ENCODE data around the gene ZNRF2. TPM values are rescaled to one million over a fixed set of nuclear protein-coding genes. Genes with fewer than 3 reads are reported as not detected.
A peak's percentile ranks its signal among the peaks of the same experiment; 100 is the strongest.

The ZNRF2 gene
- total and polyA plus RNA-seq, 12 donors: 3.1 to 36.5 (median 16.2) TPM

- peak overlapping the region in 1 of 4 donors; percentile 24 for H3K4me3 ChIP-seq
- 60 to 69% (median 63%) methylated on average over 8 of the region's 8 CpGs for WGBS, 4 donors
- peaks cover 0 to 26% of the 10 kb centered on the region in 2 donors for H3K4me1 ChIP-seq (replicated peaks in 1 of 2)
- H3K27me3 ChIP-seq: no peaks in the 10 kb centered on the region
- TF ChIP-seq POLR2A (IDR thresholded peaks at IDR 0.05): no peak
- TF ChIP-seq, protein P1, sequence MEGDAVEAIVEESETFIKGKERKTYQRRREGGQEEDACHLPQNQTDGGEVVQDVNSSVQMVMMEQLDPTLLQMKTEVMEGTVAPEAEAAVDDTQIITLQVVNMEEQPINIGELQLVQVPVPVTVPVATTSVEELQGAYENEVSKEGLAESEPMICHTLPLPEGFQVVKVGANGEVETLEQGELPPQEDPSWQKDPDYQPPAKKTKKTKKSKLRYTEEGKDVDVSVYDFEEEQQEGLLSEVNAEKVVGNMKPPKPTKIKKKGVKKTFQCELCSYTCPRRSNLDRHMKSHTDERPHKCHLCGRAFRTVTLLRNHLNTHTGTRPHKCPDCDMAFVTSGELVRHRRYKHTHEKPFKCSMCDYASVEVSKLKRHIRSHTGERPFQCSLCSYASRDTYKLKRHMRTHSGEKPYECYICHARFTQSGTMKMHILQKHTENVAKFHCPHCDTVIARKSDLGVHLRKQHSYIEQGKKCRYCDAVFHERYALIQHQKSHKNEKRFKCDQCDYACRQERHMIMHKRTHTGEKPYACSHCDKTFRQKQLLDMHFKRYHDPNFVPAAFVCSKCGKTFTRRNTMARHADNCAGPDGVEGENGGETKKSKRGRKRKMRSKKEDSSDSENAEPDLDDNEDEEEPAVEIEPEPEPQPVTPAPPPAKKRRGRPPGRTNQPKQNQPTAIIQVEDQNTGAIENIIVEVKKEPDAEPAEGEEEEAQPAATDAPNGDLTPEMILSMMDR (IDR thresholded peaks at IDR 0.05): no peak
- intact Hi-C loops (cut with DNase I): no loop called here
- no peaks in the 10 kb centered on the region for H3K36me3 ChIP-seq (replicated peaks in 1 of 2)
- no peak for DNase-seq
- H3K27ac ChIP-seq: peak overlapping the region in 1 of 5 donors; percentile 28
- H3K9me3 ChIP-seq (replicated peaks in 1 of 3): no peaks in the 10 kb centered on the region
Measured at GRCh38 chr7:30321089-30321881, 36.9 kb downstream of the ZNRF2 start.

- 54 to 75% (median 66%) methylated on average over 2 of the region's 2 CpGs for WGBS, 4 donors
- Histone ChIP-seq H3K27ac (peak overlapping the region in 1 of 5 donors; percentile 28), H3K4me3 (peak overlapping the region in 1 of 4 donors; percentile 24), H3K9me3 (replicated peaks in 1 of 3) (no peaks in the 10 kb centered on the region), H3K4me1 (replicated peaks in 1 of 2) (peaks cover 0 to 26% of the 10 kb centered on the region in 2 donors), H3K36me3 (replicated peaks in 1 of 2) (no peaks in the 10 kb centered on the region), H3K27me3 (no peaks in the 10 kb centered on the region)
- intact Hi-C loops (cut with DNase I): no loop called here
- DNase-seq: no peak
- no peak for TF ChIP-seq POLR2A (IDR thresholded peaks at IDR 0.05)
- TF ChIP-seq, protein P1 (IDR thresholded peaks at IDR 0.05): no peak
Measured at GRCh38 chr7:30321882-30322192, 37.4 kb downstream of the ZNRF2 start.

GRCh38 chr7:30322271-30323005, 38.0 kb downstream of the ZNRF2 start:
- intact Hi-C loops (cut with DNase I): no loop called here
- H3K4me3 ChIP-seq: peak overlapping the region in 1 of 4 donors; percentile 24
- no peaks in the 10 kb centered on the region for H3K36me3 ChIP-seq (replicated peaks in 1 of 2)
- H3K9me3 ChIP-seq (replicated peaks in 1 of 3): no peaks in the 10 kb centered on the region
- H3K4me1 ChIP-seq (replicated peaks in 1 of 2): peaks cover 0 to 22% of the 10 kb centered on the region in 2 donors
- no peak for TF ChIP-seq POLR2A (IDR thresholded peaks at IDR 0.05)
- TF ChIP-seq, protein P1 (IDR thresholded peaks at IDR 0.05): no peak
- H3K27me3 ChIP-seq: no peaks in the 10 kb centered on the region
- peak overlapping the region in 2 of 5 donors; percentile 18 to 26 for H3K27ac ChIP-seq
- 47 to 72% (median 68%) methylated on average over 4 of the region's 4 CpGs for WGBS, 4 donors
- DNase-seq: no peak

GRCh38 chr7:30323006-30323355, 38.6 kb downstream of the ZNRF2 start:
- no peak overlapping the region for H3K27ac ChIP-seq
- no peak overlapping the region for H3K4me3 ChIP-seq
- TF ChIP-seq, protein P1 (IDR thresholded peaks at IDR 0.05): no peak
- TF ChIP-seq POLR2A (IDR thresholded peaks at IDR 0.05): no peak
- DNase-seq: no peak
- intact Hi-C loops (cut with DNase I): no loop called here
- no peaks in the 10 kb centered on the region for H3K36me3 ChIP-seq (replicated peaks in 1 of 2)
- peaks cover 4 to 20% of the 10 kb centered on the region in 2 donors for H3K4me1 ChIP-seq (replicated peaks in 1 of 2)
- H3K9me3 ChIP-seq (replicated peaks in 1 of 3): no peaks in the 10 kb centered on the region
- 64 to 82% (median 77%) methylated on average over 2 of the region's 2 CpGs for WGBS, 4 donors
- H3K27me3 ChIP-seq: no peaks in the 10 kb centered on the region

Measured in adrenal gland (tissue), 12 donors.